Nephron (organoid): Measurements from ENCODE around the gene CFAP97D2.

Experiments
- H3K27ac Mint-ChIP-seq, 3 experiments: 2 replicates each; pipeline ENCODE4 v1.8.0; 2020; ENCODE audit warnings: mixed read lengths in 3 of 3, mild to moderate bottlenecking in 2 of 3, moderate library complexity in 1 of 3
- H3K27me3 Mint-ChIP-seq: 2 replicates; pipeline ENCODE4 v1.8.0; 2021; ENCODE audit warnings: low read depth, mild to moderate bottlenecking, moderate library complexity, mixed read lengths
- H3K36me3 Mint-ChIP-seq: 2 replicates; pipeline ENCODE4 v1.8.0; 2020; ENCODE audit warnings: low read depth, mixed read lengths
- H3K4me1 Mint-ChIP-seq: 2 replicates; pipeline ENCODE4 v1.8.0; 2020; ENCODE audit warnings: mixed read lengths
- H3K4me3 Mint-ChIP-seq, 3 experiments: 2 replicates each; pipeline ENCODE4 v1.8.0; 2020; ENCODE audit warnings: mild to moderate bottlenecking in 3 of 3, mixed read lengths in 3 of 3, moderate library complexity in 2 of 3
- H3K9me3 Mint-ChIP-seq: 2 replicates; pipeline ENCODE4 v1.8.0; 2020; ENCODE audit warnings: mixed read lengths
- CTCF ChIP-seq, 3 experiments: fragments of 200-600 bp; sonication (generic); IDR thresholded peaks; one replicate each; pipeline ENCODE4 v1.5.0; 2021; ENCODE audit warnings: antibody characterized with exemption in 3 of 3; ENCODE audit not compliant: unreplicated experiment in 3 of 3

The CFAP97D2 gene

GRCh38 chr13:114136576-114136975 is 42.5 kb upstream of the CFAP97D2 start:
- H3K27ac Mint-ChIP-seq: no peak overlapping the region
- H3K36me3 Mint-ChIP-seq: no peaks in the 10 kb centered on the region
- H3K4me1 Mint-ChIP-seq: peaks cover 19% of the 10 kb centered on the region
- peaks cover 9% of the 10 kb centered on the region for H3K27me3 Mint-ChIP-seq
- TF ChIP-seq CTCF (IDR thresholded peaks at IDR 0.05; ENCODE audit: unreplicated experiment in 3 of 3): no peak
- H3K9me3 Mint-ChIP-seq: no peaks in the 10 kb centered on the region
- no peak overlapping the region for H3K4me3 Mint-ChIP-seq

DNA sequence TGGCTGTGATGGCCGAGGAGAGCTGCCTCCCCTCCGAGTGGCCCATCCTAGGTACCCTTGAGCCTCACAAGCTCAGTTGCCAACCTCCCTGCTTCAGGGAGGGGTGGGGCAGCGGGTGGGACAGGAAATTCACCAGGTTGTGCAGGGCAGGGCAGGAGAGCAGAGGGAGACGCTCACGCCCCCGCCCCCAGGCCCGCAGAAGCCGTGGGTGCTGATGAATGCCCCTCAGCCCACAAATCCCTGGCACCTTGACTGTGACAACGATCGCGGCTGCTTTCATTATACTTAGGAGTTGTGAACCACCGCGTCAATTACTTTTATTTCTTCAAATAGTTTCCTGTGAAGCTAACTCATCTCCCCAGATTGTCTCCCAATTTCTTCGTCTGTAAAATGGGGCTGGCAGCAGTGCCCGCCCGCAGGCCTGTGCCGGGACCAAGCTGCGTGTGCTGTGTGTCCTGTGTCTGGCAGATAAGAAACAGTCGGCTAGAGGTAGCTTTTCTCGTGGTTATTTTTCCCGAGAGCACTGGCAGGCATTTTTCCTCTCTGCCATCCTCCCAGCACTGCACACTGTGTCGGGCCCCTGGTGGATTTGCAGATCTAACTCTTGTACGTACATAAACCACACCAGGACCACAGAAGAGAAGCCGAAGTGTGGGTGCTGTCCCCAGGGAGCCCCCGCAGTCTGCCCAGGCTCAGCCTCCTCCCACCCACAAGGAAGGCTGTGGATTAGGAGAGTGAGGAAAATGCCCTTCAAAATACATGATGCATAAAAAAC is 38.7 kb upstream of the CFAP97D2 start:
- H3K36me3 Mint-ChIP-seq: no peaks in the 10 kb centered on the region

DNA sequence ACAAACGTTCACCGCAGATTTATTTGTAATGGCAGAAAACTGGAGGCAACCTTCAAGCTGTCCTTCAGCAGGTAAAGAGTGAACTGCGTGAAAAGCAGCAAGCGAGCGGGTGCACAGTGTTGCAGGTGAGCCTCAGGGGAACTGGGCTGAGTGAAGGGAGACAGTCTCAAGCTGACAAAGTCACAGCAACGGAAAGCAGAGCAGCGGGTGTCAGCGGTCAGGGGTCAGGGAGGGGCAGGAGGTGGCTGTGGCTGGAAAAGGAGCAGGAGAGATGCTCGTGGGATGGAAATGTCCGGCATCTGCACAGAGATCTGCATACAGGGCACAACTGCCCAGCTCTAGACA is 38.2 kb upstream of the CFAP97D2 start:
- Mint-ChIP-seq H3K27me3 (peaks cover 7% of the 10 kb centered on the region), H3K4me1 (no peaks in the 10 kb centered on the region), H3K36me3 (no peaks in the 10 kb centered on the region), H3K9me3 (no peaks in the 10 kb centered on the region), H3K27ac (no peak overlapping the region), H3K4me3 (no peak overlapping the region)
- no peak for TF ChIP-seq CTCF (IDR thresholded peaks at IDR 0.05; ENCODE audit: unreplicated experiment in 3 of 3)

More for the DNA sequence above, 38.7 kb upstream of the CFAP97D2 start:
- Mint-ChIP-seq H3K4me1 (peaks cover under 1% of the 10 kb centered on the region), H3K9me3 (no peaks in the 10 kb centered on the region), H3K27me3 (peaks cover 9% of the 10 kb centered on the region), H3K4me3 (no peak overlapping the region), H3K27ac (no peak overlapping the region)
- no peak for TF ChIP-seq CTCF (IDR thresholded peaks at IDR 0.05; ENCODE audit: unreplicated experiment in 3 of 3)

DNA sequence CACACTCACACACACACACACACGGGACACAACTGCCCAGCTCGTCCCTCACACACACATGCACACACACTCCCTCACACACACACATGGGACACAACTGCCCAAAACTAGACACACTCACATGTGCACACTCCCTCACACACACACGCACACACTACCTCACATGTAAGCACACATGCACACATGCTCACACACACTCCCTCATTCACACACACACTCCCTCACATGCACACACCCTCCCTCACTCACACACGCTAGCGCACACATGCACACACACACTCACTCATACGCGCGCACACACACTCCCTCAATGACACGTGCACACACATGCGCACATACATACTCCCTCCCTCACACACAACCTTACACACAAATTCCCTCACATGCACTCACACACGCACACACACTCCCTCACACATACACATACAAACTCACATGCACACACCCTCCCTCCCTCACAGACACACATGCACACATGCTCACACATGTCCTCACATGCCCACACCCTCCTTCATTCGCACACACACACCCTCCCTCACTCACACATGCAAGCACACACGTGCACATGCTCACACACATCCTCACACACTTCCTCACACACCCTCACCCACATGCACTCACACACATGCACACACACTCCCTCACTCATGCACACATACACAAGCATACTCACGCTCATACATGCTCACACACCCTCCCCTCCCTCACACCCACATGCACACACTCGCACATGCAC is 37.6 kb upstream of the CFAP97D2 start:
- H3K27ac Mint-ChIP-seq: no peak overlapping the region
- H3K27me3 Mint-ChIP-seq: peaks cover 7% of the 10 kb centered on the region
- H3K4me1 Mint-ChIP-seq: no peaks in the 10 kb centered on the region
- H3K4me3 Mint-ChIP-seq: no peak overlapping the region
- H3K9me3 Mint-ChIP-seq: no peaks in the 10 kb centered on the region
- no peak for TF ChIP-seq CTCF (IDR thresholded peaks at IDR 0.05; ENCODE audit: unreplicated experiment in 3 of 3)
- H3K36me3 Mint-ChIP-seq: no peaks in the 10 kb centered on the region

DNA sequence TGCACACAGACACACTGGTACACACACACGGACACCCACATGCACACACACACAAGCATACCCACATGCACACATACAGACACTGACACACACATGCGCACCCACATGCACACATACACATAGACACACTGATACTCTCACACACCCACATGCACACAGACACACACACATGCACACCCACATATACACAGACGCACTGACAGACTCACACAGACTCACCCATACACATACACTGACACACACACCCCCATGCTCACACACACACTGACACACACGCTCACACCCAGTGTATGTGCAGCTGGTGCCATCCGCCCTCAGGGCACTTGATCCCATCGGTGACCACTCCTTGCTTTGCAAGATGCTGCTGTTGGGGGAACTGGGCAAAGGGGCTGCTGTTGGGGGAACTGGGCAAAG is 36.9 kb upstream of the CFAP97D2 start:
- TF ChIP-seq CTCF (IDR thresholded peaks at IDR 0.05; ENCODE audit: unreplicated experiment in 3 of 3): no peak
- Mint-ChIP-seq H3K4me1 (no peaks in the 10 kb centered on the region), H3K4me3 (no peak overlapping the region), H3K27ac (no peak overlapping the region), H3K9me3 (no peaks in the 10 kb centered on the region), H3K36me3 (no peaks in the 10 kb centered on the region), H3K27me3 (peaks cover 14% of the 10 kb centered on the region)
